ENCODE results near the gene PLEKHG2. TPM values are rescaled to one million over a fixed set of nuclear protein-coding genes. Genes with fewer than 3 reads are reported as not detected.
A peak's percentile ranks its signal among the peaks of the same experiment; 100 is the strongest.

Gene PLEKHG2
- total and polyA plus RNA-seq, 9 of the 15 experiments (the other 6 are each of a cell fraction or from before 2014, with no cell fraction given) = 0.98 to 45.7 (median 9.8) TPM

GRCh38 chr19:39445196-39446111 lies 33.0 kb downstream of the PLEKHG2 start, which contains the start of gene SUPT5H (continued):
- TF ChIP-seq KLF13 (tag; IDR thresholded peaks at IDR 0.05; ENCODE audit: borderline replicate concordance, low read depth) (peak; percentile 40; the same call in 1 of the 2 replicates), POLR3G (IDR thresholded peaks at IDR 0.05; ENCODE audit: extremely low read depth, insufficient read length, insufficient replicate concordance) (no peak), POLR2H (tag; IDR thresholded peaks at IDR 0.05; ENCODE audit: low read depth) (peak; percentile 75), BRCA1 (IDR thresholded peaks at IDR 0.05) (no peak), BRCA1 (CRISPR knock-in tag; IDR thresholded peaks at IDR 0.05) (no peak), TAF7 (tag; IDR thresholded peaks at IDR 0.05) (peak; percentile 73), ESRRA (IDR thresholded peaks at IDR 0.05; ENCODE audit: borderline replicate concordance, low read depth) (peak; percentile 21; the same call in 1 of the 2 replicates)
- TF ChIP-seq, protein P1, sequence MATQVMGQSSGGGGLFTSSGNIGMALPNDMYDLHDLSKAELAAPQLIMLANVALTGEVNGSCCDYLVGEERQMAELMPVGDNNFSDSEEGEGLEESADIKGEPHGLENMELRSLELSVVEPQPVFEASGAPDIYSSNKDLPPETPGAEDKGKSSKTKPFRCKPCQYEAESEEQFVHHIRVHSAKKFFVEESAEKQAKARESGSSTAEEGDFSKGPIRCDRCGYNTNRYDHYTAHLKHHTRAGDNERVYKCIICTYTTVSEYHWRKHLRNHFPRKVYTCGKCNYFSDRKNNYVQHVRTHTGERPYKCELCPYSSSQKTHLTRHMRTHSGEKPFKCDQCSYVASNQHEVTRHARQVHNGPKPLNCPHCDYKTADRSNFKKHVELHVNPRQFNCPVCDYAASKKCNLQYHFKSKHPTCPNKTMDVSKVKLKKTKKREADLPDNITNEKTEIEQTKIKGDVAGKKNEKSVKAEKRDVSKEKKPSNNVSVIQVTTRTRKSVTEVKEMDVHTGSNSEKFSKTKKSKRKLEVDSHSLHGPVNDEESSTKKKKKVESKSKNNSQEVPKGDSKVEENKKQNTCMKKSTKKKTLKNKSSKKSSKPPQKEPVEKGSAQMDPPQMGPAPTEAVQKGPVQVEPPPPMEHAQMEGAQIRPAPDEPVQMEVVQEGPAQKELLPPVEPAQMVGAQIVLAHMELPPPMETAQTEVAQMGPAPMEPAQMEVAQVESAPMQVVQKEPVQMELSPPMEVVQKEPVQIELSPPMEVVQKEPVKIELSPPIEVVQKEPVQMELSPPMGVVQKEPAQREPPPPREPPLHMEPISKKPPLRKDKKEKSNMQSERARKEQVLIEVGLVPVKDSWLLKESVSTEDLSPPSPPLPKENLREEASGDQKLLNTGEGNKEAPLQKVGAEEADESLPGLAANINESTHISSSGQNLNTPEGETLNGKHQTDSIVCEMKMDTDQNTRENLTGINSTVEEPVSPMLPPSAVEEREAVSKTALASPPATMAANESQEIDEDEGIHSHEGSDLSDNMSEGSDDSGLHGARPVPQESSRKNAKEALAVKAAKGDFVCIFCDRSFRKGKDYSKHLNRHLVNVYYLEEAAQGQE (IDR thresholded peaks at IDR 0.05; ENCODE audit: borderline replicate concordance) = no peak
- TF ChIP-seq, protein P1 (CRISPR knock-in tag; IDR thresholded peaks at IDR 0.05; ENCODE audit: low read depth) = peak; percentile 79
- TF ChIP-seq, protein P2, sequence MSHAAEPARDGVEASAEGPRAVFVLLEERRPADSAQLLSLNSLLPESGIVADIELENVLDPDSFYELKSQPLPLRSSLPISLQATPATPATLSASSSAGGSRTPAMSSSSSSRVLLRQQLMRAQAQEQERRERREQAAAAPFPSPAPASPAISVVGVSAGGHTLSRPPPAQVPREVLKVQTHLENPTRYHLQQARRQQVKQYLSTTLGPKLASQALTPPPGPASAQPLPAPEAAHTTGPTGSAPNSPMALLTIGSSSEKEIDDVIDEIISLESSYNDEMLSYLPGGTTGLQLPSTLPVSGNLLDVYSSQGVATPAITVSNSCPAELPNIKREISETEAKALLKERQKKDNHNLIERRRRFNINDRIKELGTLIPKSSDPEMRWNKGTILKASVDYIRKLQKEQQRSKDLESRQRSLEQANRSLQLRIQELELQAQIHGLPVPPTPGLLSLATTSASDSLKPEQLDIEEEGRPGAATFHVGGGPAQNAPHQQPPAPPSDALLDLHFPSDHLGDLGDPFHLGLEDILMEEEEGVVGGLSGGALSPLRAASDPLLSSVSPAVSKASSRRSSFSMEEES (CRISPR knock-in tag; IDR thresholded peaks at IDR 0.05) = no peak
- TF ChIP-seq, protein P3, sequence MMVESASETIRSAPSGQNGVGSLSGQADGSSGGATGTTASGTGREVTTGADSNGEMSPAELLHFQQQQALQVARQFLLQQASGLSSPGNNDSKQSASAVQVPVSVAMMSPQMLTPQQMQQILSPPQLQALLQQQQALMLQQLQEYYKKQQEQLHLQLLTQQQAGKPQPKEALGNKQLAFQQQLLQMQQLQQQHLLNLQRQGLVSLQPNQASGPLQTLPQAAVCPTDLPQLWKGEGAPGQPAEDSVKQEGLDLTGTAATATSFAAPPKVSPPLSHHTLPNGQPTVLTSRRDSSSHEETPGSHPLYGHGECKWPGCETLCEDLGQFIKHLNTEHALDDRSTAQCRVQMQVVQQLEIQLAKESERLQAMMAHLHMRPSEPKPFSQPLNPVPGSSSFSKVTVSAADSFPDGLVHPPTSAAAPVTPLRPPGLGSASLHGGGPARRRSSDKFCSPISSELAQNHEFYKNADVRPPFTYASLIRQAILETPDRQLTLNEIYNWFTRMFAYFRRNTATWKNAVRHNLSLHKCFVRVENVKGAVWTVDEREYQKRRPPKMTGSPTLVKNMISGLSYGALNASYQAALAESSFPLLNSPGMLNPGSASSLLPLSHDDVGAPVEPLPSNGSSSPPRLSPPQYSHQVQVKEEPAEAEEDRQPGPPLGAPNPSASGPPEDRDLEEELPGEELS (CRISPR knock-in tag; IDR thresholded peaks at IDR 0.05; ENCODE audit: borderline replicate concordance) = no peak
- TF ChIP-seq, protein P4, sequence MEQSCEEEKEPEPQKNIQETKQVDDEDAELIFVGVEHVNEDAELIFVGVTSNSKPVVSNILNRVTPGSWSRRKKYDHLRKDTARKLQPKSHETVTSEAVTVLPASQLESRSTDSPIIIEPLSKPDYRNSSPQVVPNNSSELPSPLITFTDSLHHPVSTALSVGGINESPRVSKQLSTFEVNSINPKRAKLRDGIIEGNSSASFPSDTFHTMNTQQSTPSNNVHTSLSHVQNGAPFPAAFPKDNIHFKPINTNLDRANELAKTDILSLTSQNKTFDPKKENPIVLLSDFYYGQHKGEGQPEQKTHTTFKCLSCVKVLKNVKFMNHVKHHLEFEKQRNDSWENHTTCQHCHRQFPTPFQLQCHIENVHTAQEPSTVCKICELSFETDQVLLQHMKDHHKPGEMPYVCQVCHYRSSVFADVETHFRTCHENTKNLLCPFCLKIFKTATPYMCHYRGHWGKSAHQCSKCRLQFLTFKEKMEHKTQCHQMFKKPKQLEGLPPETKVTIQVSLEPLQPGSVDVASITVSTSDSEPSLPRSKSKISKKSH (CRISPR knock-in tag; IDR thresholded peaks at IDR 0.05) = no peak
